Measurements from ENCODE around the gene ERC2. TPM values are rescaled to one million over a fixed set of nuclear protein-coding genes. Genes with fewer than 3 reads are reported as not detected.

The ERC2 gene
- total RNA-seq, 4 donors from 2014 or later = 5.3 to 8.8 (median 7.8) TPM

GRCh38 chr3:55704521-55704920 is 763.7 kb downstream of the ERC2 start:
- H3K36me3 ChIP-seq = no peaks in the 10 kb centered on the region
- WGBS, 2 donors = no CpG with 5 or more reads among the region's 1 CpG
- TF ChIP-seq CTCF (IDR thresholded peaks at IDR 0.05) (no peak), POLR2A (IDR thresholded peaks at IDR 0.05) (no peak)
- no peak for DNase-seq
- no peak overlapping the region for H3K27ac ChIP-seq
- H3K9me3 ChIP-seq = no peaks in the 10 kb centered on the region
- intact Hi-C loops (cut with DNase I) = no loop called here
- H3K4me1 ChIP-seq = peaks cover 0 to 6% of the 10 kb centered on the region in 2 donors
- H3K4me3 ChIP-seq (replicated peaks in 1 of 3) = no peak overlapping the region
- H3K27me3 ChIP-seq = no peaks in the 10 kb centered on the region

GRCh38 chr3:55702822-55703221 is 765.4 kb downstream of the ERC2 start:
- peaks cover 0 to under 1% of the 10 kb centered on the region in 2 donors for H3K4me1 ChIP-seq
- H3K27me3 ChIP-seq = no peaks in the 10 kb centered on the region
- DNase-seq = no peak
- WGBS, 2 donors = 91 to 92% methylated on average over 6 of the region's 6 CpGs
- no peak overlapping the region for H3K4me3 ChIP-seq (replicated peaks in 1 of 3)
- H3K9me3 ChIP-seq = no peaks in the 10 kb centered on the region
- no peak for TF ChIP-seq POLR2A (IDR thresholded peaks at IDR 0.05)
- no peak for TF ChIP-seq CTCF (IDR thresholded peaks at IDR 0.05)
- intact Hi-C loops (cut with DNase I) = no loop called here
- H3K36me3 ChIP-seq = no peaks in the 10 kb centered on the region
- no peak overlapping the region for H3K27ac ChIP-seq

- WGBS, 2 donors = 78 to 80% methylated on average over 3 of the region's 3 CpGs
- no peak overlapping the region for H3K4me3 ChIP-seq (replicated peaks in 1 of 3)
- DNase-seq = no peak
- no peaks in the 10 kb centered on the region for H3K27me3 ChIP-seq
- H3K36me3 ChIP-seq = no peaks in the 10 kb centered on the region
- no peaks in the 10 kb centered on the region for H3K9me3 ChIP-seq
- TF ChIP-seq POLR2A (IDR thresholded peaks at IDR 0.05) = no peak
- no peak for TF ChIP-seq CTCF (IDR thresholded peaks at IDR 0.05)
- no peak overlapping the region for H3K27ac ChIP-seq
- no peaks in the 10 kb centered on the region for H3K4me1 ChIP-seq
- intact Hi-C loops (cut with DNase I) = no loop called here
Observed at GRCh38 chr3:55701997-55702396, 766.3 kb downstream of the ERC2 start.

GRCh38 chr3:55698831-55699230 is 769.4 kb downstream of the ERC2 start:
- H3K27me3 ChIP-seq = no peaks in the 10 kb centered on the region
- no peak for DNase-seq
- H3K4me3 ChIP-seq (replicated peaks in 1 of 3) = no peak overlapping the region
- 70 to 71% methylated on average over 6 of the region's 6 CpGs for WGBS, 2 donors
- H3K27ac ChIP-seq = no peak overlapping the region
- no peaks in the 10 kb centered on the region for H3K36me3 ChIP-seq
- H3K4me1 ChIP-seq = no peaks in the 10 kb centered on the region
- intact Hi-C loops (cut with DNase I) = loop anchor here (10.0 kb wide), 1 partner anchor 196 kb away; no protein-coding TSS in a partner anchor
- no peaks in the 10 kb centered on the region for H3K9me3 ChIP-seq
- no peak for TF ChIP-seq CTCF (IDR thresholded peaks at IDR 0.05)
- no peak for TF ChIP-seq POLR2A (IDR thresholded peaks at IDR 0.05)

GRCh38 chr3:55697177-55697865 is 770.9 kb downstream of the ERC2 start:
- intact Hi-C loops (cut with DNase I) = loop anchor here (10.0 kb wide), 1 partner anchor 197 kb away; no protein-coding TSS in a partner anchor
- Histone ChIP-seq H3K4me3 (replicated peaks in 1 of 3) (no peak overlapping the region), H3K4me1 (peaks cover 0 to 10% of the 10 kb centered on the region in 2 donors), H3K9me3 (no peaks in the 10 kb centered on the region), H3K27ac (no peak overlapping the region), H3K27me3 (no peaks in the 10 kb centered on the region), H3K36me3 (no peaks in the 10 kb centered on the region)
- no peak for DNase-seq
- TF ChIP-seq POLR2A (IDR thresholded peaks at IDR 0.05) (no peak), CTCF (IDR thresholded peaks at IDR 0.05) (no peak)
- WGBS, 2 donors = 93 to 98% methylated on average over 4 of the region's 4 CpGs
